GM23248 (cell line): ENCODE measurements around the gene LRRC1. TPM values are rescaled to one million over a fixed set of nuclear protein-coding genes. Genes with fewer than 3 reads are reported as not detected.

Source experiments
- DNase-seq: peaks from one replicate; pipeline ENCODE4 v3.0.0-alpha.2; 2015
- H2AFZ ChIP-seq: fragments of 200-600 bp; sonication (generic); 2 replicates; pipeline ENCODE4 v1.6.1; 2016; ENCODE audit warnings: antibody characterized with exemption
- H3F3A ChIP-seq: fragments of 200-600 bp; sonication (generic); 2 replicates; pipeline ENCODE4 v1.6.1; 2016; ENCODE audit warnings: mild to moderate bottlenecking, antibody characterized with exemption, mixed run types; ENCODE audit not compliant: insufficient read depth
- H3K27ac ChIP-seq: fragments of 200-600 bp; sonication (generic); 2 replicates; pipeline ENCODE4 v1.5.1; 2016; ENCODE audit warnings: mild to moderate bottlenecking
- H3K27me3 ChIP-seq: fragments of 200-600 bp; sonication (generic); replicated peaks from 2 replicates; pipeline ENCODE4 v1.6.1; 2016; ENCODE audit warnings: mild to moderate bottlenecking; ENCODE audit not compliant: insufficient read depth
- H3K36me3 ChIP-seq: fragments of 200-600 bp; sonication (generic); 2 replicates; pipeline ENCODE4 v1.6.1; 2016; ENCODE audit warnings: low read depth, mild to moderate bottlenecking
- H3K4me1 ChIP-seq: fragments of 200-600 bp; sonication (generic); 2 replicates; pipeline ENCODE4 v1.6.1; 2016; ENCODE audit warnings: mild to moderate bottlenecking; ENCODE audit not compliant: insufficient read depth
- H3K4me2 ChIP-seq: fragments of 200-600 bp; sonication (generic); one replicate; pipeline ENCODE4 v1.6.1; 2016; ENCODE audit warnings: mild to moderate bottlenecking; ENCODE audit not compliant: unreplicated experiment
- H3K4me3 ChIP-seq: fragments of 200-600 bp; sonication (generic); 2 replicates; pipeline ENCODE4 v1.5.1; 2016; ENCODE audit warnings: mild to moderate bottlenecking
- H3K79me2 ChIP-seq: fragments of 200-600 bp; sonication (generic); 2 replicates; pipeline ENCODE4 v1.6.1; 2016; ENCODE audit warnings: mild to moderate bottlenecking; ENCODE audit not compliant: insufficient read depth
- H3K9ac ChIP-seq: fragments of 200-600 bp; sonication (generic); 2 replicates; pipeline ENCODE4 v1.6.1; 2016; ENCODE audit warnings: mild to moderate bottlenecking
- H3K9me2 ChIP-seq: fragments of 200-600 bp; sonication (generic); 2 replicates; pipeline ENCODE4 v1.6.1; 2016; ENCODE audit warnings: mixed run types, mild to moderate bottlenecking, moderate library complexity; ENCODE audit not compliant: insufficient read depth
- H3K9me3 ChIP-seq: fragments of 200-600 bp; sonication (generic); one replicate; pipeline ENCODE4 v1.6.1; 2017; ENCODE audit warnings: low read depth
- H4K20me1 ChIP-seq: fragments of 200-600 bp; sonication (generic); 2 replicates; pipeline ENCODE4 v1.6.0; 2016; ENCODE audit not compliant: insufficient read depth
- EZH2 ChIP-seq: fragments of 200-600 bp; sonication (generic); IDR thresholded peaks from 2 replicates; pipeline ENCODE4 v1.6.1; 2018; ENCODE audit warnings: antibody characterized with exemption, mild to moderate bottlenecking; ENCODE audit not compliant: insufficient read depth, poor library complexity, severe bottlenecking
- EZH2phosphoT487 ChIP-seq: fragments of 200-600 bp; sonication (generic); IDR thresholded peaks from 2 replicates; pipeline ENCODE4 v1.6.1; 2018; ENCODE audit warnings: antibody characterized with exemption, moderate library complexity, mild to moderate bottlenecking, low read depth; ENCODE audit not compliant: insufficient read depth
- WGBS, 2 experiments: methylation state at CpG; one replicate each; pipeline ENCODE4 v1.1.6; 2015 to 2017; ENCODE audit warnings: low lambda C conversion rate in 2 of 2, low coverage in 1 of 2; ENCODE audit errors: missing lambda C conversion rate in 2 of 2; 5-methylcytosine and 5-hydroxymethylcytosine counted together
- in situ Hi-C: fragments of 300-500 bp; cut with MboI; formaldehyde crosslinking; loops from 2 replicates; pipeline ENCODE4 v1.15.0; 2020
- polyA plus RNA-seq: library from polyadenylated mRNA; unstranded; fragments of >200 nt; fragmentation: Nextera tagmentation; extraction: Ambion mirVana; gene quantifications from 2 replicates; pipeline ENCODE4 v1.2.1, GENCODE V29; 2016
- total RNA-seq: library from RNA; depleted of rRNA; stranded (reverse); fragments of >200 nt; shearing (Covaris generic); gene quantifications from 2 replicates; pipeline ENCODE4 v1.2.3, GENCODE V29; 2014

Gene LRRC1
- total and polyA plus RNA-seq, 2 experiments from 2014 or later: 3.6 to 5.6 TPM

DNA sequence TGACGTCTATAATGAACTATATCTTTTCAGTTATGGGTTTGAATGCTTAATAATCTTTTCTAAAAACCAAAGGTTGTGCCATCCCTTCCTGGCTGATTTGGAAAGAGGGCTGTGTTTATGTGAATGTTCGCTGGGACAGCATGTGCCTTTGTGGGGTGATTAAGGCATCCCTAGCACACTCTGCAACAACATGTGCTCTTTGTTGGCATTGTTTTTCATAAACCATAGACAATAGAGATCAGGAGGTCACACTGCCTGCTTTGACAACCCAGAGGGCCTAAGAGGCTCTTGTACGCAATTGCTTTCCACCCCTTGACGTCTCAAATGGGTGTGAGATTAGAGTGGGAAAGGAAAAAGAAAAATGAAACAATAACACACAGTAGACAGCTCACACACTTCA lies 116.0 kb downstream of the LRRC1 start:
- Histone ChIP-seq H3K79me2 (no peaks in the 10 kb centered on the region), H3F3A (no peaks in the 10 kb centered on the region), H3K27ac (no peak overlapping the region), H3K9ac (no peak overlapping the region), H3K9me3 (no peaks in the 10 kb centered on the region), H4K20me1 (no peaks in the 10 kb centered on the region), H3K4me2 (no peak overlapping the region), H3K4me3 (no peak overlapping the region), H3K36me3 (no peaks in the 10 kb centered on the region), H3K4me1 (no peaks in the 10 kb centered on the region), H3K27me3 (no peaks in the 10 kb centered on the region), H3K9me2 (no peaks in the 10 kb centered on the region), H2AFZ (no peak overlapping the region)
- DNase-seq: no peak
- 91 to 94% methylated on average over 4 of the region's 4 CpGs for WGBS, 2 experiments
- TF ChIP-seq EZH2phosphoT487: no peak
- no peak for TF ChIP-seq EZH2
- in situ Hi-C loops: no loop called here

DNA sequence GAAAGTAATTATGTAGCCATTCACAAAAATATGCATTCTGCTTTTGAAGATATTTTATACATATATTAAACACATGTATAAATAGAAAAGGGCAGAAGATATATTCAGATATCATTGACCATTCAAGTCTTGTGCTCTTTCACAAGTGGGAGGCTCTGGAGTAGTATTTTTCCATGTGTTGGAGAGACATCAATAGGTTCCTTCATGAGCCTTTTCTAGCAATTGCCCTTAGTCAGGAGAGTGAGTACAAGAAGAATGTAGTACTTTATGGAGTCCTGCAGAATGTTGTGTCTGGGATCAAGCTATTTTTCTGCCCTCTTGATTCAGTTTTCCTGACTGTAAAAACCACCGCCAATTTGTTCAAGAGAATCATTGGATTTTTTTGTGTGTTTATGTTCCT lies 117.9 kb downstream of the LRRC1 start:
- no peaks in the 10 kb centered on the region for H3K4me1 ChIP-seq
- in situ Hi-C loops: no loop called here
- H3K4me2 ChIP-seq: no peak overlapping the region
- 95 to 100% methylated on average over 1 of the region's 1 CpG for WGBS, 2 experiments
- H3K36me3 ChIP-seq: no peaks in the 10 kb centered on the region
- no peak overlapping the region for H3K9ac ChIP-seq
- H3K4me3 ChIP-seq: no peak overlapping the region
- no peaks in the 10 kb centered on the region for H4K20me1 ChIP-seq
- no peaks in the 10 kb centered on the region for H3K79me2 ChIP-seq
- no peaks in the 10 kb centered on the region for H3K9me2 ChIP-seq
- TF ChIP-seq EZH2phosphoT487 (no peak), EZH2 (no peak)
- H3K27ac ChIP-seq: no peak overlapping the region
- H3K9me3 ChIP-seq: no peaks in the 10 kb centered on the region
- no peak for DNase-seq
- H2AFZ ChIP-seq: no peak overlapping the region
- no peaks in the 10 kb centered on the region for H3K27me3 ChIP-seq
- H3F3A ChIP-seq: no peaks in the 10 kb centered on the region

DNA sequence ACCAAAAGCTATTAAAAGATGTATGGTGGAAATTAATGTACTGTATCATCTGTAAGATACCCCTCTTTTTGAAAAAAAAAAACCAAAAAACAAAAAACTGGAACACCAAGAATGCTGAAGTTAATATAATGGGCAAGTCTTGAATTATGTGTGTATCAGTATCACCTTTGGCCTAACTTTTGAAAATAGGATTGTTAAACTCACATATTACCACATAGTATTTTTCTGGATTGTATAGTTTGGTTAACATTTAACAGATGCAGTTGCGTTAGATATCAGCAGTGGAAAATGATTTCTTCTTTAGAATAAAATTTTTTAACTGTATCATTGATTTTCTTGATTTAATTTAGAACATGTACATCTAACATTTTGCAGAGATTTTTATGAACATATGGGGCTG lies 118.5 kb downstream of the LRRC1 start:
- Histone ChIP-seq H3F3A (no peaks in the 10 kb centered on the region), H3K36me3 (no peaks in the 10 kb centered on the region), H3K4me1 (no peaks in the 10 kb centered on the region), H3K79me2 (no peaks in the 10 kb centered on the region), H3K4me3 (no peak overlapping the region), H2AFZ (no peak overlapping the region), H4K20me1 (no peaks in the 10 kb centered on the region), H3K27me3 (no peaks in the 10 kb centered on the region), H3K9ac (no peak overlapping the region), H3K4me2 (no peak overlapping the region), H3K27ac (no peak overlapping the region), H3K9me2 (no peaks in the 10 kb centered on the region), H3K9me3 (no peaks in the 10 kb centered on the region)
- in situ Hi-C loops: no loop called here
- DNase-seq: no peak
- WGBS, 2 experiments: 97 to 100% methylated on average over 1 of the region's 1 CpG
- no peak for TF ChIP-seq EZH2
- no peak for TF ChIP-seq EZH2phosphoT487

DNA sequence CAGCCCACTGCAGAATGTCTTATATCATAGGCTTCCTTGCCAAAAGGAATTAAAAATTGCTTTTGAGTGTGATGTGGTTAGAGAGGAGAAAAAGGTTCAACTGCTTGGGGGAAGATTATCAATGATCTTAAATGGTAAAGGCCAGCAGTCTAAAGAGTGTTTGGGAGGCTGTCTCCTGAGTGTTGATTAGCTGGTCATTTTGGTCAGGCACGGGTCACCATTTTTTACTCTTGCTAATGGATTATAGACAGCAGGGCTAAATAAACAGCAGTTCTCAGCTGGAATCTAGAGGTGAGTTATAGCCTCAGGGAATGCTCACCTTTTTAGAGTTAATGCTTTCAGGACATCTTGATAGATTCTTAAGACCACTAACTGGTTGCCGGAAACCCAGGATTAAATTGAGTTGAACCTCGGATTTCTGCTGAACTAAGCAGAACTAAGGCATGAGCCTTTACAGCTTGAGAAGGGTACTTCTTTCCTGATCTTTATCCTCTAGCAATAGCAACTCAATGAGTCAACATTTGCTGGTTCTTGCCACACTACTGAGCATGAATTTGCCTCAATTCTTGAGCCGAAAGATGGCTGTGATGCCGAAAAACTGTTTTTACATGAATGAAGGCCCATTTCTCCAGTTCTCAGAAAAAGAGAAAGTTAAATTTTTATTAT lies 120.4 kb downstream of the LRRC1 start:
- H3K4me3 ChIP-seq: no peak overlapping the region
- no peaks in the 10 kb centered on the region for H3K79me2 ChIP-seq
- no peak overlapping the region for H3K27ac ChIP-seq
- no peaks in the 10 kb centered on the region for H3F3A ChIP-seq
- H3K27me3 ChIP-seq: no peaks in the 10 kb centered on the region
- no peaks in the 10 kb centered on the region for H3K9me3 ChIP-seq
- in situ Hi-C loops: no loop called here
- no peaks in the 10 kb centered on the region for H3K9me2 ChIP-seq
- H3K4me1 ChIP-seq: no peaks in the 10 kb centered on the region
- no peak overlapping the region for H3K4me2 ChIP-seq
- no peak overlapping the region for H2AFZ ChIP-seq
- H4K20me1 ChIP-seq: no peaks in the 10 kb centered on the region
- no peak overlapping the region for H3K9ac ChIP-seq
- no peak for DNase-seq
- no peaks in the 10 kb centered on the region for H3K36me3 ChIP-seq
- TF ChIP-seq EZH2: no peak
- 95 to 99% methylated on average over 5 of the region's 5 CpGs for WGBS, 2 experiments
